A549 (cell line): Measurements from ENCODE around the gene GRK6. TPM values are rescaled to one million over a fixed set of nuclear protein-coding genes. Genes with fewer than 3 reads are reported as not detected.

Experiments used
- ATAC-seq, 2 experiments: fragments of 200-7000 bp in 1 of 2; fragments of >200 bp in 1 of 2; cut with Nextera tagmentation in 1 of 2; cut with Tn5 transposase in 1 of 2; 3 replicates each; pipeline versions ENCODE4 v1.8.0 to v1.9.1; 2018 to 2020; ENCODE audit warnings: mild to moderate bottlenecking in 1 of 2, moderate library complexity in 1 of 2
- CTCF ChIA-PET: fragments of 300-600 bp; sonication (Branson Sonifier 250); formaldehyde crosslinking; extraction: SDS; loops from one replicate; lab custom pipeline; 2021; ENCODE audit warnings: antibody characterized with exemption, inconsistent platforms; lab: Yijun Ruan, JAX
- POLR2A ChIA-PET: fragments of 350-600 bp; formaldehyde crosslinking; extraction: SDS; loops from one replicate; lab custom pipeline; 2021; ENCODE audit warnings: antibody characterized with exemption, inconsistent platforms; lab: Yijun Ruan, JAX
- DNase-seq, 2 experiments: peaks; one replicate each; pipeline versions ENCODE4 v3.0.0 to v3.0.0-alpha.2; 2011 to 2016; ENCODE audit warnings: low read depth in 1 of 2, low spot score in 1 of 2
- FAIRE-seq: peaks from 2 replicates; lab custom pipeline; 2011; peaks lifted over from hg19 to GRCh38; lab: Jason Lieb, UNC
- H3K27ac ChIP-seq, 2 experiments: fragments of >200 bp; sonication (Bioruptor Twin); formaldehyde crosslinking; 3 replicates each; pipeline ENCODE4 v1.5.1; 2016 to 2017
- H3K4me1 ChIP-seq: fragments of >200 bp; sonication (Bioruptor Twin); formaldehyde crosslinking; 3 replicates; pipeline ENCODE4 v1.6.1; 2016
- H3K4me2 ChIP-seq: fragments of >200 bp; sonication (Bioruptor Twin); formaldehyde crosslinking; 3 replicates; pipeline ENCODE4 v1.6.1; 2016
- H3K4me3 ChIP-seq: fragments of >200 bp; sonication (Bioruptor Twin); formaldehyde crosslinking; 3 replicates; pipeline ENCODE4 v1.5.1; 2016
- H3K9me3 ChIP-seq: fragments of >200 bp; sonication (Bioruptor Twin); formaldehyde crosslinking; 3 replicates; pipeline ENCODE4 v1.6.1; 2016
- CHD4 ChIP-seq: fragments of 200-600 bp; sonication (generic); IDR thresholded peaks from 2 replicates; pipeline ENCODE4 v1.6.1; 2016; ENCODE audit warnings: antibody characterized with exemption, mild to moderate bottlenecking, borderline replicate concordance
- EHMT2 ChIP-seq: fragments of 200-600 bp; sonication (generic); IDR thresholded peaks from 2 replicates; pipeline ENCODE4 v1.6.1; 2016; ENCODE audit warnings: antibody characterized with exemption, low read depth, mild to moderate bottlenecking, moderate library complexity
- EP300 ChIP-seq, 2 experiments: fragments of >200 bp; sonication (Bioruptor Twin); formaldehyde crosslinking; IDR thresholded peaks; 2 replicates in 1 of 2; 3 replicates in 1 of 2; pipeline ENCODE4 v1.6.1; 2016 to 2017
- ESRRA ChIP-seq: fragments of 150-350 bp; IDR thresholded peaks from 2 replicates; pipeline ENCODE4 v1.6.1; 2014; ENCODE audit warnings: mild to moderate bottlenecking, low read length, borderline replicate concordance
- GATA3 ChIP-seq: IDR thresholded peaks from 2 replicates; pipeline ENCODE4 v1.6.1; 2012; ENCODE audit warnings: borderline replicate concordance
- HOXA7 ChIP-seq: fragments of 250-450 bp; sonication (Bioruptor Pico); IDR thresholded peaks from 2 replicates; pipeline ENCODE4 v1.5.0; 2020; ENCODE audit warnings: mild to moderate bottlenecking, moderate library complexity
- HOXB13 ChIP-seq: fragments of 250-450 bp; sonication (Bioruptor Pico); IDR thresholded peaks from 2 replicates; pipeline ENCODE4 v1.5.0; 2020; ENCODE audit warnings: low read depth, mild to moderate bottlenecking, moderate library complexity
- JUN ChIP-seq, 2 experiments: fragments of >200 bp; sonication (Bioruptor Twin); formaldehyde crosslinking; IDR thresholded peaks; 2 replicates in 1 of 2; 3 replicates in 1 of 2; pipeline ENCODE4 v1.6.1; 2016 to 2017
- JUNB ChIP-seq: fragments of >200 bp; sonication (Bioruptor Twin); formaldehyde crosslinking; IDR thresholded peaks from 2 replicates; pipeline ENCODE4 v1.6.1; 2016
- KDM1A ChIP-seq: fragments of 200-600 bp; sonication (generic); IDR thresholded peaks from 2 replicates; pipeline ENCODE4 v1.6.1; 2016; ENCODE audit warnings: low read depth, mild to moderate bottlenecking
- MAFK ChIP-seq: fragments of 450-650 bp; IDR thresholded peaks from 2 replicates; pipeline ENCODE4 v1.6.1; 2014; ENCODE audit not compliant: partially characterized antibody
- MYC ChIP-seq: IDR thresholded peaks from 2 replicates; pipeline ENCODE4 v1.6.1; 2012; ENCODE audit warnings: mild to moderate bottlenecking, inconsistent platforms, low read length, improper control_type of control experiment, borderline replicate concordance
- NFE2L2 ChIP-seq: fragments of 150-350 bp; conservative IDR thresholded peaks from 2 replicates; pipeline ENCODE4 v1.6.1; 2014; ENCODE audit warnings: low read length
- NPAS2 ChIP-seq: fragments of 250-450 bp; sonication (Bioruptor Pico); IDR thresholded peaks from 2 replicates; pipeline ENCODE4 v1.8.0; 2022; ENCODE audit warnings: mild to moderate bottlenecking, moderate library complexity, borderline replicate concordance
- RAD21 ChIP-seq, 2 experiments: fragments of >200 bp in 1 of 2; sonication (Bioruptor Twin) in 1 of 2; formaldehyde crosslinking in 1 of 2; IDR thresholded peaks in 1 of 2; conservative IDR thresholded peaks in 1 of 2; 2 replicates in 1 of 2; 3 replicates in 1 of 2; pipeline ENCODE4 v1.6.1; 2012 to 2018; ENCODE audit warnings: inconsistent platforms in 1 of 2
- RCOR1 ChIP-seq: fragments of 150-350 bp; IDR thresholded peaks from 2 replicates; pipeline ENCODE4 v1.6.1; 2014; ENCODE audit warnings: antibody characterized with exemption, low read length, low read depth
- TP53 ChIP-seq: fragments of 250-450 bp; sonication (Bioruptor Pico); IDR thresholded peaks from 2 replicates; pipeline ENCODE4 v1.5.0; 2021; ENCODE audit warnings: mild to moderate bottlenecking, moderate library complexity
- ZC3H11A ChIP-seq: fragments of 450-650 bp; IDR thresholded peaks from 2 replicates; pipeline ENCODE4 v1.6.1; 2014; ENCODE audit warnings: antibody characterized with exemption, mild to moderate bottlenecking
- ZSCAN20 ChIP-seq: fragments of 250-450 bp; sonication (Bioruptor Pico); IDR thresholded peaks from 2 replicates; pipeline ENCODE4 v1.8.0; 2022; ENCODE audit warnings: mild to moderate bottlenecking, moderate library complexity
- WGBS: methylation state at CpG from one replicate; pipeline ENCODE4 v1.1.6; 2017; ENCODE audit errors: missing lambda C conversion rate; 5-methylcytosine and 5-hydroxymethylcytosine counted together
- polyA plus RNA-seq, 4 experiments: library from polyadenylated mRNA; depleted of rRNA in 3 of 4; stranded (reverse); fragments of >200 nt; fragmentation: RNase III in 1 of 4; extraction: RNeasy Plus Mini Kit Qiagen cat#74134 plus additional on column Dnase treatment in 1 of 4; gene quantifications; 2 replicates in 3 of 4; 3 replicates in 1 of 4; pipeline ENCODE4 v1.2.3, GENCODE V29; 2011 to 2017
- TF ChIP-seq, protein P1 (sequence below): fragments of 250-450 bp; sonication (Bioruptor Pico); IDR thresholded peaks from 2 replicates; pipeline ENCODE4 v1.5.0; 2021; ENCODE audit warnings: mild to moderate bottlenecking, moderate library complexity, borderline replicate concordance
- TF ChIP-seq, protein P2 (sequence below): IDR thresholded peaks from 2 replicates; pipeline ENCODE4 v1.6.1; 2012
- TF ChIP-seq, protein P3 (sequence below): fragments of 450-650 bp; IDR thresholded peaks from 2 replicates; pipeline ENCODE4 v1.6.1; 2014; ENCODE audit warnings: antibody characterized with exemption
- TF ChIP-seq, protein P4 (sequence below): fragments of >200 bp; sonication (Bioruptor Twin); formaldehyde crosslinking; IDR thresholded peaks from 3 replicates; pipeline ENCODE4 v1.5.1; 2016
- TF ChIP-seq, protein P5 (sequence below): fragments of 200-600 bp; sonication (generic); IDR thresholded peaks from 2 replicates; pipeline ENCODE4 v1.6.1; 2016; ENCODE audit warnings: antibody characterized with exemption, mild to moderate bottlenecking, moderate library complexity

GRK6 gene
- polyA plus RNA-seq, 2 of the 4 experiments (the other 2 are of a cell fraction) = 20.1 to 28.8 TPM

DNA sequence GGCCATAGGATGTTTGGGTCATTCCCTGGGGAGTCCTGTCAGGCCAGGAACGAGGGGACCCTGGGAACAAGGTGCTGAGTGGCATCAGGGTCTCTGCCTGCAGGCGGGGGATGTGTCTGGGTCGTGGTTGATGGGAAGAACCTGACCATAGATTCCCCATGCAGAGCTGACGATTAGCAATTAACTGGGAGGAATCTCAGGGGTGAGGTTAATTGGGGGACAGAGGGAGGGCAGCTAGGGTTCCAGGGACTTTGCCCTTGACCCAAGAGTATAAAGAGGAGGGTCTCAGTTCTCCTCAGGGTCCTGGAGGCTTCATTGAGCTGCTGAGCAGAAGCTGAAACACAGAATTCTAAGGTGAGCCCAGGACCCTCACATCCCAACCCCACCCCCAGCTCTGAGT lies 42.3 kb upstream of the GRK6 start, which contains the start of gene SLC34A1:
SLC34A1 (plus strand) TSS at position 301 of the 400 bp plus-strand sequence. CDS start 1,308 bp downstream, outside the sequence.
- DNase-seq (no peak), ATAC-seq (no peak), FAIRE-seq (no peak)
- TF ChIP-seq ZSCAN20 (CRISPR knock-in tag) = no peak
- TF ChIP-seq ESRRA = no peak
- TF ChIP-seq, protein P1, sequence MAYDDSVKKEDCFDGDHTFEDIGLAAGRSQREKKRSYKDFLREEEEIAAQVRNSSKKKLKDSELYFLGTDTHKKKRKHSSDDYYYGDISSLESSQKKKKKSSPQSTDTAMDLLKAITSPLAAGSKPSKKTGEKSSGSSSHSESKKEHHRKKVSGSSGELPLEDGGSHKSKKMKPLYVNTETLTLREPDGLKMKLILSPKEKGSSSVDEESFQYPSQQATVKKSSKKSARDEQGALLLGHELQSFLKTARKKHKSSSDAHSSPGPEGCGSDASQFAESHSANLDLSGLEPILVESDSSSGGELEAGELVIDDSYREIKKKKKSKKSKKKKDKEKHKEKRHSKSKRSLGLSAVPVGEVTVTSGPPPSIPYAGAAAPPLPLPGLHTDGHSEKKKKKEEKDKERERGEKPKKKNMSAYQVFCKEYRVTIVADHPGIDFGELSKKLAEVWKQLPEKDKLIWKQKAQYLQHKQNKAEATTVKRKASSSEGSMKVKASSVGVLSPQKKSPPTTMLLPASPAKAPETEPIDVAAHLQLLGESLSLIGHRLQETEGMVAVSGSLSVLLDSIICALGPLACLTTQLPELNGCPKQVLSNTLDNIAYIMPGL (CRISPR knock-in tag) = no peak
- TF ChIP-seq HOXB13 (CRISPR knock-in tag) = no peak
- no peak for TF ChIP-seq RCOR1
- no peak for TF ChIP-seq CHD4
- no peak for TF ChIP-seq MYC
- TF ChIP-seq MAFK = no peak
- no peak for TF ChIP-seq HOXA7 (CRISPR knock-in tag)
- TF ChIP-seq EHMT2 = no peak
- no peak for TF ChIP-seq GATA3
- TF ChIP-seq KDM1A = no peak
- no peak for TF ChIP-seq TP53
- no peak for TF ChIP-seq ZC3H11A
- TF ChIP-seq NPAS2 = no peak
- no peak for TF ChIP-seq NFE2L2
- TF ChIP-seq EP300 (IDR thresholded peaks at IDR 0.05) = no peak
- TF ChIP-seq JUNB = no peak
- TF ChIP-seq JUN (IDR thresholded peaks at IDR 0.05) = no peak
- no peak for TF ChIP-seq RAD21 (conservative IDR thresholded peaks at IDR 0.05 in 1 of 2, IDR thresholded peaks at IDR 0.05 in 1 of 2)
- Histone ChIP-seq H3K27ac (peak within 1 kb of the TSS in 1 of 2 experiments; percentile 1; a peak in 1 of 6 replicates), H3K4me3 (no peak within 1 kb of the TSS), H3K4me2 (no peak within 1 kb of the TSS), H3K4me1 (peaks cover 18% of the 10 kb centered on the region), H3K9me3 (no peaks in the 10 kb centered on the region)
- 67% methylated on average over 4 of the region's 4 CpGs for WGBS
- ChIA-PET CTCF (interaction anchor here (0.8 to 43.1 kb wide), 7 partner anchors 5 to 270 kb away, joined by 4 to 1107 read pairs (median 11); partner anchors contain the start of genes F12, PFN3, PRR7 and SLC34A1), POLR2A (no interaction called here)

DNA sequence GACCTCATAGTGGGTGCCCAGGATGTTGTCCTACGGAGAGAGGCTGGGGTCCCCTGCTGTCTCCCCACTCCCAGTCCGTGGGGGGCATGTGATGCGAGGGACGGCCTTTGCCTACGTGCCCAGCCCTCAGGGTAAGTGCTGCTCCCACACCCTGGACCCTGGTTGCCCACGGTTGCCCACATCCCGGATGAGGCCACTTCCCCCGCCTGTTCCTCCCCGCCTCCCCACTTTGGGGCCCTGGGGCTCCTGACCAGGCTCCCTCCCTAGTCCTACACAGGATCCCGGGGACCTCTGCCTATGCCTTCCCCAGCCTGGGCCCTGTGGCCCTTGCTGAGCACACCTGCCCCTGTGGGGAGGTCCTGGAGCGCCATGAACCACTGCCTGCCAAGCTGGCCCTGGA lies 40.8 kb upstream of the GRK6 start:
- FAIRE-seq = no peak
- WGBS = 70% methylated on average over 7 of the region's 11 CpGs
- no peak for ATAC-seq
- no peak overlapping the region for H3K27ac ChIP-seq
- peaks cover 18% of the 10 kb centered on the region for H3K4me1 ChIP-seq
- no peaks in the 10 kb centered on the region for H3K9me3 ChIP-seq
- CTCF ChIA-PET = interaction anchor here (0.6 to 43.1 kb wide), 4 partner anchors 6 to 226 kb away, joined by 3 to 1107 read pairs (median 733); partner anchors contain the start of genes F12, PFN3, PRR7 and SLC34A1
- no peak overlapping the region for H3K4me3 ChIP-seq
- H3K4me2 ChIP-seq = no peak overlapping the region
- DNase-seq = no peak
- POLR2A ChIA-PET = interaction anchor here (1.0 kb wide), 1 partner anchor 15 kb away, joined by 5 read pairs; no protein-coding TSS in a partner anchor
- TF ChIP-seq, protein P2, sequence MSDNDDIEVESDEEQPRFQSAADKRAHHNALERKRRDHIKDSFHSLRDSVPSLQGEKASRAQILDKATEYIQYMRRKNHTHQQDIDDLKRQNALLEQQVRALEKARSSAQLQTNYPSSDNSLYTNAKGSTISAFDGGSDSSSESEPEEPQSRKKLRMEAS = no peak
- TF ChIP-seq CHD4 (no peak), MAFK (no peak)

DNA sequence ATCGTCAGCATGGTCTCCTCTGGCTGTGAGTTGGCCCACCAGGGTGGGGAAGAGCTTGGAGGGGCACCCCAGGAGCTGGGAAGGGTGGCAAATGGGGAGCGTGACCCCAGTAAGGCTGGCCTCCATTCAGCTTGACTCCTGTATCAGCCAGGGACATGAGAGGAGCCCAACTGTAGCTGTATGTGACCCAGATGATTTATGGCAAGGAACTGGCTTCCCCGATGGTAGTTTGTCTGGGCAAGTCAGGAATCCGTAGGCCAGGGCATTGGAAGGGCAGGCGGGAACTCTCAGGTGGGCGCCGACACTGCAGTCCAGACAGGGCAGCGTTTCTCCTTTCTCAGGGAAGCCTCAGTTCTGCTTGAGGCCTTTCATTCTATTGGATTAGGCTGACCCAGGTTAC lies 39.9 kb upstream of the GRK6 start:
- H3K27ac ChIP-seq = no peak overlapping the region
- FAIRE-seq = no peak
- peaks cover 18% of the 10 kb centered on the region for H3K4me1 ChIP-seq
- WGBS = 88% methylated on average over 8 of the region's 8 CpGs
- POLR2A ChIA-PET = no interaction called here
- H3K4me2 ChIP-seq = no peak overlapping the region
- H3K4me3 ChIP-seq = no peak overlapping the region
- CTCF ChIA-PET = interaction anchor here (0.7 to 43.1 kb wide), 5 partner anchors 7 to 67 kb away, joined by 3 to 1107 read pairs (median 359); partner anchors contain the start of genes F12, PFN3, PRR7 and SLC34A1
- no peak for ATAC-seq
- no peak for DNase-seq
- no peaks in the 10 kb centered on the region for H3K9me3 ChIP-seq
- TF ChIP-seq ZSCAN20 (CRISPR knock-in tag) (no peak), RAD21 (conservative IDR thresholded peaks at IDR 0.05 in 1 of 2, IDR thresholded peaks at IDR 0.05 in 1 of 2) (no peak), KDM1A (no peak), ZC3H11A (no peak), ESRRA (no peak), MAFK (no peak), MYC (no peak), HOXB13 (CRISPR knock-in tag) (no peak), GATA3 (no peak)
- TF ChIP-seq, protein P3, sequence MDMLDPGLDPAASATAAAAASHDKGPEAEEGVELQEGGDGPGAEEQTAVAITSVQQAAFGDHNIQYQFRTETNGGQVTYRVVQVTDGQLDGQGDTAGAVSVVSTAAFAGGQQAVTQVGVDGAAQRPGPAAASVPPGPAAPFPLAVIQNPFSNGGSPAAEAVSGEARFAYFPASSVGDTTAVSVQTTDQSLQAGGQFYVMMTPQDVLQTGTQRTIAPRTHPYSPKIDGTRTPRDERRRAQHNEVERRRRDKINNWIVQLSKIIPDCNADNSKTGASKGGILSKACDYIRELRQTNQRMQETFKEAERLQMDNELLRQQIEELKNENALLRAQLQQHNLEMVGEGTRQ = no peak
- TF ChIP-seq, protein P4, sequence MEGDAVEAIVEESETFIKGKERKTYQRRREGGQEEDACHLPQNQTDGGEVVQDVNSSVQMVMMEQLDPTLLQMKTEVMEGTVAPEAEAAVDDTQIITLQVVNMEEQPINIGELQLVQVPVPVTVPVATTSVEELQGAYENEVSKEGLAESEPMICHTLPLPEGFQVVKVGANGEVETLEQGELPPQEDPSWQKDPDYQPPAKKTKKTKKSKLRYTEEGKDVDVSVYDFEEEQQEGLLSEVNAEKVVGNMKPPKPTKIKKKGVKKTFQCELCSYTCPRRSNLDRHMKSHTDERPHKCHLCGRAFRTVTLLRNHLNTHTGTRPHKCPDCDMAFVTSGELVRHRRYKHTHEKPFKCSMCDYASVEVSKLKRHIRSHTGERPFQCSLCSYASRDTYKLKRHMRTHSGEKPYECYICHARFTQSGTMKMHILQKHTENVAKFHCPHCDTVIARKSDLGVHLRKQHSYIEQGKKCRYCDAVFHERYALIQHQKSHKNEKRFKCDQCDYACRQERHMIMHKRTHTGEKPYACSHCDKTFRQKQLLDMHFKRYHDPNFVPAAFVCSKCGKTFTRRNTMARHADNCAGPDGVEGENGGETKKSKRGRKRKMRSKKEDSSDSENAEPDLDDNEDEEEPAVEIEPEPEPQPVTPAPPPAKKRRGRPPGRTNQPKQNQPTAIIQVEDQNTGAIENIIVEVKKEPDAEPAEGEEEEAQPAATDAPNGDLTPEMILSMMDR = no peak
- TF ChIP-seq, protein P5, sequence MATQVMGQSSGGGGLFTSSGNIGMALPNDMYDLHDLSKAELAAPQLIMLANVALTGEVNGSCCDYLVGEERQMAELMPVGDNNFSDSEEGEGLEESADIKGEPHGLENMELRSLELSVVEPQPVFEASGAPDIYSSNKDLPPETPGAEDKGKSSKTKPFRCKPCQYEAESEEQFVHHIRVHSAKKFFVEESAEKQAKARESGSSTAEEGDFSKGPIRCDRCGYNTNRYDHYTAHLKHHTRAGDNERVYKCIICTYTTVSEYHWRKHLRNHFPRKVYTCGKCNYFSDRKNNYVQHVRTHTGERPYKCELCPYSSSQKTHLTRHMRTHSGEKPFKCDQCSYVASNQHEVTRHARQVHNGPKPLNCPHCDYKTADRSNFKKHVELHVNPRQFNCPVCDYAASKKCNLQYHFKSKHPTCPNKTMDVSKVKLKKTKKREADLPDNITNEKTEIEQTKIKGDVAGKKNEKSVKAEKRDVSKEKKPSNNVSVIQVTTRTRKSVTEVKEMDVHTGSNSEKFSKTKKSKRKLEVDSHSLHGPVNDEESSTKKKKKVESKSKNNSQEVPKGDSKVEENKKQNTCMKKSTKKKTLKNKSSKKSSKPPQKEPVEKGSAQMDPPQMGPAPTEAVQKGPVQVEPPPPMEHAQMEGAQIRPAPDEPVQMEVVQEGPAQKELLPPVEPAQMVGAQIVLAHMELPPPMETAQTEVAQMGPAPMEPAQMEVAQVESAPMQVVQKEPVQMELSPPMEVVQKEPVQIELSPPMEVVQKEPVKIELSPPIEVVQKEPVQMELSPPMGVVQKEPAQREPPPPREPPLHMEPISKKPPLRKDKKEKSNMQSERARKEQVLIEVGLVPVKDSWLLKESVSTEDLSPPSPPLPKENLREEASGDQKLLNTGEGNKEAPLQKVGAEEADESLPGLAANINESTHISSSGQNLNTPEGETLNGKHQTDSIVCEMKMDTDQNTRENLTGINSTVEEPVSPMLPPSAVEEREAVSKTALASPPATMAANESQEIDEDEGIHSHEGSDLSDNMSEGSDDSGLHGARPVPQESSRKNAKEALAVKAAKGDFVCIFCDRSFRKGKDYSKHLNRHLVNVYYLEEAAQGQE = no peak
